Stimulated activated naive CD8-positive, alpha-beta T cell treated with anti-CD3 and anti-CD28 coated beads, Interleukin-15, Interleukin-2, amounts not matched to agents 100 U/mL and 50 U/mL, for 24 hours (primary cell): ENCODE data around the gene DBR1.

Experiments
- ATAC-seq: fragments of 150-1000 bp; cut with Tn5 transposase; one replicate; pipeline ENCODE4 v1.10.0; 2021
- DNase-seq: peaks from one replicate; pipeline ENCODE4 v3.0.0; 2021

The DBR1 gene, protein sequence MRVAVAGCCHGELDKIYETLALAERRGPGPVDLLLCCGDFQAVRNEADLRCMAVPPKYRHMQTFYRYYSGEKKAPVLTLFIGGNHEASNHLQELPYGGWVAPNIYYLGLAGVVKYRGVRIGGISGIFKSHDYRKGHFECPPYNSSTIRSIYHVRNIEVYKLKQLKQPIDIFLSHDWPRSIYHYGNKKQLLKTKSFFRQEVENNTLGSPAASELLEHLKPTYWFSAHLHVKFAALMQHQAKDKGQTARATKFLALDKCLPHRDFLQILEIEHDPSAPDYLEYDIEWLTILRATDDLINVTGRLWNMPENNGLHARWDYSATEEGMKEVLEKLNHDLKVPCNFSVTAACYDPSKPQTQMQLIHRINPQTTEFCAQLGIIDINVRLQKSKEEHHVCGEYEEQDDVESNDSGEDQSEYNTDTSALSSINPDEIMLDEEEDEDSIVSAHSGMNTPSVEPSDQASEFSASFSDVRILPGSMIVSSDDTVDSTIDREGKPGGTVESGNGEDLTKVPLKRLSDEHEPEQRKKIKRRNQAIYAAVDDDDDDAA

DNA sequence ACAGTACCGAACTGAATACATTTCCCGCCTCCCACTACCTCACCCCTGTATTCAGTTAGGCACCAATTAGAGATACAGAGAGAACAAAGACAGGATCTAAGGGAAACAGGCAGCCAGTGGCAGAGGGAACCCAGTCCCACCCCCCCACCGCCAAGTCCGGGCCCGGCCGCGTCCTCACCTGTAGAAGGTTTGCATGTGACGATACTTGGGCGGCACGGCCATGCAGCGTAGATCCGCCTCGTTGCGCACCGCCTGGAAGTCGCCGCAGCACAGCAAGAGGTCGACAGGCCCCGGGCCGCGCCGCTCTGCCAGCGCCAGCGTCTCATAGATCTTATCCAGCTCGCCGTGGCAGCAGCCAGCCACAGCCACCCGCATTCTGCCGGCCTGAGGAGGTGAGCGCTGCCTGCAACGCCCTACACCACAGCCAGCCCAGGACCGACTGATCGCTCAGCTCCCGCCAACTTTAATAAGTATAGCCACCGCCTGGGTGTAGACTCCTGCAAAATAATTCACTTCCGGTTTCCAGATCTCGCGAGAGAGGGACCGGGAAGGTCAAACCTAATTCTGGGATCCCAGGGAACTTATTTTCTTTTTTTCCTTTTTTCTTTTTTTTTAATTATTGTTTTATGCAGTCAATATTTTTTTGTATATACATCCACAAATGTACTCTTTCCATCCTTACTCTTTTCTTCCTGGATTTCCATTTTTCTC, at the start of gene DBR1:
Gene DBR1 (minus strand): TSS at position 501 of the 711 bp plus-strand sequence. CDS start 126 bp downstream, at position 375.
- peak; percentile 79 for DNase-seq
- peak; percentile 90 for ATAC-seq

DNA sequence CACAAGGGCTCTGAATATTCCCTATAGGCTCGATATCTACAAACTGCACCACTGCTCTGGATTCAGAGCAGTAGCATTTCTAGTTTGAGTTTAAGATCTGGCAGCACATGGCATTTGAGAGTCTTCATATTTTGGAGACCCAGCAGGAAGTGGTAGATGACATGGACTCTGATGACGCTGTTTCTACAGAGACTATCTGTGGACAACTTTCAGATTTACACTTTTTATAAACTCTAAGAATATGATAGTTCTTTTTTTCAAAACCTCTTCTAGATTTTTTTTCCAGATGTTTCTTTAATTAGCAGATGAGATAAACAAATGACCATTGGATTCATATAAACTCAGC, 48.2 kb upstream of the DBR1 start:
- ATAC-seq (peak; percentile 55), DNase-seq (no peak)

DNA sequence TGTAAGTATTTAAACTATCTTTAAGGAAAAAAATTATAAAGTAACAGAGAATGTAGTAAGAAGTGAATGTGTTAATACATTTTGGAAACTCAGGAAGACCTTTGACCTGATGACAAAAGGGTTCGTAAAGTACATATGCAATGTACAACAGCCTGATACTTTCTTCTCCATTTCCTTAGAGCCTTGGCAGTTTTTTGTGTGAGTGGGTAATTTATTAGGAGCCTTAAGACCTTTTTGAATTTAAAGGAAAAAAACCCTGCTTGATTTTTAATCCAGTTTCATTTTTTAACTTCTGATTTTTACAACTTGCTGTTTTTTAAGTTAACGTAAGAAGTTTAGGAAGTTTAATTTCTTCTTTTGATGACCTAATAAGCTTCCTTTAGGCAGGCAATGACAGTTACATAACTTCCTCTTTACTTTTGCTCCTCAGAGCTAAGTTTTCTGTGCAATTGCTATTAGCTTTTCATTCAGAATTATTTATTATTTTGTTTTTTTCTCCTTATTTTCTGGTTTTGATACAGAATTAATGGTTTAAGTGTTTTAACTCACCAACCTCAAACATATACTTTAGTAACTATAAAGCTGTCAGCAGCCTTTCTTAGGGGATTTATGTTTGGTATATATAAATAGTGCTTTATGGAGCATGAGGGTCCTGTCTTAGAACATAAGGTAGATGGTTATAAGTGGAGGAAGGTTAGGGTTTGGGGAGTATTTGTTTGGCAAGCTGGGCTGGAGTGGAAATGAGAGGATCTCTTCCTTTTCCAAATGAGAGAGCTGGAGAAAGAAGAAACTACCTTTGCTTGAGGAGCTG, 47.6 kb upstream of the DBR1 start:
- no peak for ATAC-seq
- DNase-seq = no peak

DNA sequence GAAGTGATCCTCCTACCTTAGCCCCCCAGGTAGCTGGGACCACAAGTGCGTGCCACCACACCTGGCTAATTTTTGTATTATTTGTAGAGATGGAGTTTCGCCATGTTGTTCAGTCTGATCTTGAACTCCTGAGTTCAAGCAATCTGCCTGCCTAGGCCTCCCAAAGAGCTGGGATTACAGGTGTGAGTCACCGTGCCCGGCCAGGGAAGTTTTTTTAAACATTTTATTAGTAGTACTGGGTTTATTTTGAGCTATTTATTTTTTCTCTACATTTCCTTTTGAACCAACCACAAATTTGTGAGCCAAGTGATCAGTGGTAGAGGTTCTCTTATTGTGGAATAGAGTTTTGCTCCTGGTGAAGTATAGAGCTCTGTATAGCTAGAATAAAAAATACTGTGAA, 46.1 kb upstream of the DBR1 start:
- no peak for DNase-seq
- ATAC-seq = no peak

DNA sequence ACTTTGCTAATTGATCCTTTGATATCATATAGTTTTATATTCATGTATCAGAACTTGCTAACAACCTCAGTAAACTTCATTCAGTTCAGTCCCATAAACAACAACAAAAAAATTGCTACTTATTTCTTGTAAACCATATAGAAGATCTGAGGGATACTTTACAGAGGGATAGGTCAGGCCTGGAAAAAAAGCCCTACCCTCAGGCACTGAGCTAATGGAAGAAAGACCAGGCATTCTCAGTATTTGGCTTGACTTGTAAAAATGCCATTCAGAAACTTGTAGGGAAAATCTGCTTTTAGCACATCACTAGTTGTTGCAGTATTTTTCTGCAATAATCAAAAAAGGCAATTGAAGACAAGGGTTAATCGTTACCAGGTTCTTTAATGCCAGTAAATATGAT, 45.5 kb upstream of the DBR1 start:
- DNase-seq (no peak), ATAC-seq (no peak)

DNA sequence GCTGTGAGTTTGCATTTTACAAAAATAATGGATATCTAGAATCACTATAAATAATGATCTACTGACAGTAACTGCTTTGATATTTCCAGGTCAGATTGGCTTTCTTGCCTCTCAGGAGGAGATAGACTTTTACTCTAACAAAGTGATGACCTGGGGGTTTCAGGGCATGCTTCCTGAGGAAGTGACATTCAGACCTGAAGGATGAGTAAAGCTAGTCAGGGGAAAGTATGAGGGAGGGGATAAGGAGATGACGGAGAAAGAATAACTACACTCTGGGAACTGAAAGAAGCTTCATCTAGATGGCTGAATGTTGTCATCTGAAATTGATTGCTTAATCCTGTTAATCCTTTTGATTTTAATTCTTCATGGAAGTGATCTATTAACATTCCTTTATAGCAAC, 44.5 kb upstream of the DBR1 start:
- no peak for DNase-seq
- peak; percentile 68 for ATAC-seq

DNA sequence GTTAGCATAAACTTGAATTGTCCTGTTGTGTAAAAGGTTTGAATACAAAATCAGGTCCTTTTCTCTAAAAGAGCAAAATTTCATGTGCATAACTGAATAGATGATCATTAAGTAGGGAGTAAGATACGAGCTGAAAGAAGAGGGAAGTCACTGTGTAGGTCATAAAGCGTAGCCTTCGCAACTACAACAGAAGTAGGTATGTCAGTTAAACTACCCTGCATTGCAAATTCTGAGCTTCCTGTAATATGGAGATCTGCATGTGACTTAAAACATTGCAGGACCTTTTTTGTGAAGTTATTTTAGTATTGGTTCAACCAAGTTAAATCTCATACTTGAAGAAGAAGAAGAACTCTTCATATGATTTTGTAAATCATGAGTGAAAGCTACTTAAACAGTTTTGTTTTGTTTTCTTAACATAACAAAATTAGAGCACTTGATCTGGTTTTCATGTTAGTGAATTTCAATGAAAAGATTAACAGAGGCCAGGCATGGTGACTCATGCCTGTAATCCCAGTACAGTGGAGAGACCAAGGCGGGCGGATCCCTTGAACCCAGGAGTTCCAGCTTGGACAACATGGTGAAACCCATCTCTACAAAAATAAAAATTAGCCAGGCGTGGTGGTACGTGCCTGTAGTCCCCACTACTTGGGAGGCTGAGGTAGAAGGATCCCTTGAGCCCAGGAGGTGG, 38.8 kb upstream of the DBR1 start:
- ATAC-seq (no peak), DNase-seq (no peak)

DNA sequence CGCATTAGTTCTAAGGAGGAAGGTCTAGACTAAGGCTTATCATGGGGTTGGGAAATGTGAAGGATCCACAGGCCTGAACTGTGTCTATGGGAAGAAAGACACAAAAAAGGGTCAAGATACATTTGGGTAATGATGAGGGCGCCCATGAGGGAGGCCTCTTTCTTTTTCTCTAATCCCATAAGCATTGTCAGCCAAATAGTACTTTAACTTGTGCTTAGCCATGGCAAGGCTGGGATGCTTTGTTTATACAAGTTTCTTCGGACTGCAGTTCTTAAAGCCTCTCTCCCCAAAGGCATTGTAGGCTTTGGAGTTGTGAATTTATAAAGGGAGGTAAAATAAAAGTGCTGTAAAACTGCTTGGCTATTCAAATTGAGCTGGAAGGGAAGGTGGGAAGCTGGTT, 35.8 kb upstream of the DBR1 start:
- no peak for DNase-seq
- ATAC-seq = no peak

DNA sequence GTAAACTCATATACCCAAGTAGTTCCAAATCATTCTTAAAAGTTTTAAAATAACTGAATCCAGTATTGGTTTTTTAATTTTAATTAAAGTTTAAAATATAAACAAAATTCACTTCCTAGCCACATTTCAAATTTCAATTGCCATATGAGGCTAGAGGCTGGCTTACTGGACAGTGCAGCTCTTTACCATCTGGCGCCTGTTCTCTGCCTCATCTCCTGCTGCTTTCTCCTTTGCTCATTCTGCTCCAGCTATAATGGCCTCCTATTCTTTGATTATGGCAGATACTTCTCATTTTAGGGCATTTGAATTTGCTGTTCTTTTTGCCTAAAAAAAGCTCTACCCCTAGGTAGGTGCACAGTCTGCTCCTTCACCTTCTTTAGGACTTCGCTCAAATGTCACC, 31.5 kb upstream of the DBR1 start:
- DNase-seq (no peak), ATAC-seq (no peak)

DNA sequence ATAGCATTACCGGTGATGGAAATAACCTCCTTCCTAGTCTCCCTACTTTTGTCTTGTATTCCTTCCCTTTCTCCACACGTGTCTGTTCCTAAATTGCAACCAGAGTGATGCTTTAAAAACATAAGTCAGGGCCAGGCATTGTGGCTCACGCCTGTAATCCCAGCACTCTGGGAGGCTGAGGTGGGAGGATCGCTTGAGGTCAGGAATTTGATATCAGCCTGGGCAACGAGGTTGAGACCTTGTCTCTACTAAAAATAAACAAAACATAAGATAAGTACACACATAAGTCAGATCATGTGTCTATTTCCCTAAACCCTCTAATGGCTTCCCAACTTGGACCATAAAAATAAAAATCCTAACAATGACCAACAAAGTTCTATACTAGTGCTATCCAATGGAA, 30.8 kb upstream of the DBR1 start:
- no peak for DNase-seq
- no peak for ATAC-seq

DNA sequence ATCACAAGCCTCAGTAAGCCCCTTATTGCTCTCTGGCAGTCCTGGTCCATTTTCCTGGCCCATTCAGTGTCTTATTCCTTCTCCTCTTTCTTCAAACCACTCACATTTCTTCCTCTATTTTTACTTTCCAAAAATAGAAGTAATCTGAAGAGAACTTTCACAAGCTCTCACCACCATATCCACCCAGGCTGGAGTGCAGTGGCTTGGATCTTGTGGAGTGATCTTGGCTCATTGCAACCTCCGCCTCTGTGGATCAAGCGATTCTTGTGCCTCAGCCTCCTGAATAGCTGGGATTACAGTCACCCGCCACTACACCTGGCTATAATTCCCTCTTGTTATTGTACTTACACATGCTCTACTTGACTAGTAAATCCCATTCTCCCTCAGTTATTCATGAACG, 29.2 kb upstream of the DBR1 start:
- DNase-seq (no peak), ATAC-seq (no peak)

DNA sequence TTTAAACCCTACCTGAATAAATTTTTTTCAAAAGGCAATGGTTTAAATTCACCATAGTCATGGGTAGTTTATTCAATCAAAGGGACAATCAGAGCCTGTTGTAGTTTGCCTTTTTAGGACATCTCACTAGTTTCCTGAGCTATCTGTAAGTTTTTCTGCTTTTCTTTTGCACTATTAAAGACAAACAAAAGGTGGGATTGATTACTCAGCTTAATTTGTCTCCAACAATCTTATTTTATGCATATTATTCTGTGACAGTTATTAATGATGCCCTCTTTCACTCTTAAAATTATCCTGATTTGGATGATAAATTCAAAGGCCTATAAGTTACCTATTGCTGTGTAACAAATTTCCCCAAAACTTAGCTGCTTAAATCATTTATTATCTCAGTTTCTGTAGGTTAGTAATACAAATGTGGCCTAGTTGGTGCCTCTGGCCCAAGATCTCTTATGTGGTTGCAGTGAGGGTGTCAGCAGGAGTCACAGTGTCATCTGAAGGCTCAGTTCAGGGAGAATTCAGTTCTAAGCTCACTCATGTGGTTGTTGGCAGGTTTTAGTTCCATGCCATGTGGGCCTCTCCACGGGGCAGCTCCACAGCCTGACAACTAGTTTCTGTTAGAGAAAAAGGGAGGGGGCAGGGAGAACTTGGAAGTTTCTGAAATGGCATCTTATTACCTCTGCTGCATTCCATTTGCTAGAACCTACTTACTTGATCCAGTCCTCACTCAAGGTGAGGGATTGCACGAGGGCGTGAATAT, 28.4 kb upstream of the DBR1 start:
- no peak for DNase-seq
- peak; percentile 49 for ATAC-seq

DNA sequence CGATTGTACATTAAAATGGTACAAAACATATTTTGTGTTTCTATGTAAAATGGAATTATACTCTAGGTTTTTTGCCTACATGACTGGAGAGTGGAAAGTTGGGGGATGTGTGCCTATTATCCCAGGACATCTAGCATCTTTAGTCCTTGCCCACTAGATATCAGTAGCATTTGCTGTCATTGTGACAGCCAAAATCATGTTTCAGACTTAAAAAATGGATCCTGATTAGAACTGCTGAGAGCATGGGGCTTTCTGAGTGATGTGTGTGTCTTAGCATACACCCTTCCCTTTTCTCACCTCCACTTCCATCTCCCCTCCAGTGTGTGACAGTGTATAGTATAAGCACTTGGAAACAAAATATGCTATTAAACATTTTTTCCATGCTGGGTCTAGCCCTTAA, 25.7 kb upstream of the DBR1 start:
- no peak for DNase-seq
- ATAC-seq = no peak

DNA sequence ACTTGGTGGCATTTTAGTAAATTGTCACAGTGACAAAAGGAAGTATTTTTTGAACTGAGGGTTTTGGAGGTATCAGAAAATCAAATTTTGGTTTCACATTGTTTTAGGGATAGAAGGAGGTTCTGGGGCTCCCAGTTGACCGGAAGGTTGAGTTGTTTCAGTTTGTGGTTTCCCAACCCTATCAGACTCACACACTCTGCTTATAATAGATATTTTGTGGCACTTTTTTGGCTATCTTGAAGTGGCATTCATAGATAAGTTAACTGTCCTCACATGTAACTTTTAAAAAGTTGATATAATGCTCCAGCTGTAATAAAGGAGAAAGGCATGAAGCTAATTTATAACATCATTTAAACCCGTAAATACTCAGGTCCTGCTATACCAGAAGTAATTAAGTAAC, 25.1 kb upstream of the DBR1 start:
- no peak for ATAC-seq
- no peak for DNase-seq

DNA sequence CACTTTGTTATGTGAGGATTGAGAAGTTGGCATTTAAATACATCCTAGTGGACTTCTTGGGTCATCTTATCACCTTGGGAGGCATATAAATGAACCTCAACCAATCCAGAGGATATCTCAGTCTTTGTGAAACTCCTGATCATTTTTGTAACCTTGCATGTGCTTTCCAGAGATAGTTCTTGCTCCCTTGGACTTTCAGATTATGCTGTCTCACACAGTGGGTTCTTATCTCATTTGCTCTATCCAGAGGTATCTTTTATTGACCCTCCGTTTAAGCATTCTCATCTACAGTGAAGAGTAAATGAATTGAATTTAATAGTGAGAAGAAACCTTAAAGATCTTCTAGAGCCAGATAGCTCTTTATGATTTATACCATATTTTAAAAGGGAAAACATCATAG, 22.8 kb upstream of the DBR1 start:
- DNase-seq (no peak), ATAC-seq (no peak)

DNA sequence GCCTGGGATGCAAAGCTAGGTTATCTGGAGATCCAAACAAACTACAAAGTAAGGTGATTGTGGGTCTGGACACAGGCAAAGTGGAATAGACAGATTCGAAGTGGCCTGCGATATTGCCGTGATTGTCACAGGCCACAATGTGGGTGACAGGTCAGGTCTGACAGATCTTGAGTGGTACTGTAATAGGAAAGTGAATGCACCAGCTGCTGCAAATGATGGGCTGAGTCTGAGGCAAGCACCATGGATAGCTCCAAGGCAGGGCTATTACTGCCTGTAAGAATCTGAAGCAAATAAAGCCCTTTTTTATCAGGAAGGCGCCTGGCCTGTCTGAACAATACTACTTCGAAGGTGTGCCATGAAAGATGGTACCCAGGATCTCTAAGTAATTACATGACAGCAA, 22.3 kb upstream of the DBR1 start:
- ATAC-seq (no peak), DNase-seq (no peak)

DNA sequence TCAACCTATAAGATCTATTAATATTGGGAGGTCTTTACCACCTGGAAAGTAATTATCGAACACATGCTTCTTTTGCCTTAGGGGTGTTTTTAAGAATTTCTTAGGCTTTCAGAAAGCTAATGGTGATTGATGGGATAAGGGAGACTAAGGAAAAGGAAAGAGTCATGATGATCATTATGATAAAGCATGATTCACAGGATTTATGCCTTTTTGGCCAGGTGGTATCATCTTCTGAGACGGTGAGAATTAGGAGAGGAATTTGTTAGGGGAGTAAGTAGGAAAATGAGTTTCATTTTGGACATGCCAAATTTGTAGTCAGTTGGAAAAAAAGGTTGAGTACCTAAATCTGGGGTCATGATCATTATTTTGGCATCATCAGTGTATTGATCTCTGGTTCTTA, 21.3 kb upstream of the DBR1 start:
- no peak for ATAC-seq
- DNase-seq = no peak

DNA sequence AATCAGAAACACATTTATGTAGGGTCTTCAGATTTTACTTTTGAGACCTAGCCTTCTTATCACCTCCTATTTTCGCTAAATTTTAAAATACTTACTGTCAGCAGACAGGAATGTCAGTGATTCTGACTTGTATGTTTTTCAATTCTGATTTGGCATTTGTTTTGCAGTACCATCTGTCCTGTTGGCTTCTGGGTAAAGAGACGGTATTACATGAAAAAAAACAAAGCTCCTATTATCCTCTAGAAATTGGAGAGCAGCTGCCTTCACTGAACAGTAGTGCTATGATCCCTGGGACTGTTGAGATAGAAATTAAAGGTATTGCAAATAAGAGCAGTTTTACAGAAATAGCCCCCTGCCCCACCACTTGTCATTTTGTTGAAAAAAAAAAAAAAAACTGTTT, 20.8 kb upstream of the DBR1 start:
- no peak for ATAC-seq
- no peak for DNase-seq

DNA sequence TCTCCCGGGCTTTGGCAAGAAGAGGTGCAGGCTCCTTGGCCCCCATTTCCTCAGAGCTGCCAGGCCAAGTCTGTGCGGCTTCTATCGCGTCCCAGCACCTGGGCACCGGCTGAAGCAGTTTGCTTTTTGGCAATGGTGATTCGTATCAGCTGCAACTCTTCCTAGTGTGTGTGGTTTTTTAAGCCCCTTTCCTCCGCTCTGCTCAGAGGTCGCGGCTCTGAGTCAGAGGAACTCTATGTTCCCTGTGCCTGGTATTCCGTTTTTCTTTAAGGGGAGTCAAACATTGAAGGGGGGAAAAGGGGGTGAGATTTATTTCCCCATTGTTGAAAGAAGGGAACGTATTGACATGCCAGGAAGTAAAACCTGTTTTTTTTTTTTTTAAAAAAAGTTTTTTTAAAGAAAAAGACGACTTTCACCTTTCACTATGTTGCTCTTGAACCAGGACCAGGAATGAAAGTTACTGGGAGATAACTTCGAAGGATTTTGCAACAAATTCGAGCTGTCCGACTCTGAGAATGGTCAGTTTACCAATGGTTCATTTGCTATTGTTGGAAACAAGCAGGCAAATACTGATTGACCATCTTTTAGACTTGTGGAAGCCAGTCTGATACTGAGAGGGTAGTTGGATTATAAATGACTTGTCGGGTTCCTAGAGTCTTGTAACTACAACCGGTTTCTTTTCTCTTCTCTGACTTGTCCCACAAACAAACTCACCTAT, 13.5 kb upstream of the DBR1 start:
- ATAC-seq (peak; percentile 26), DNase-seq (no peak)

DNA sequence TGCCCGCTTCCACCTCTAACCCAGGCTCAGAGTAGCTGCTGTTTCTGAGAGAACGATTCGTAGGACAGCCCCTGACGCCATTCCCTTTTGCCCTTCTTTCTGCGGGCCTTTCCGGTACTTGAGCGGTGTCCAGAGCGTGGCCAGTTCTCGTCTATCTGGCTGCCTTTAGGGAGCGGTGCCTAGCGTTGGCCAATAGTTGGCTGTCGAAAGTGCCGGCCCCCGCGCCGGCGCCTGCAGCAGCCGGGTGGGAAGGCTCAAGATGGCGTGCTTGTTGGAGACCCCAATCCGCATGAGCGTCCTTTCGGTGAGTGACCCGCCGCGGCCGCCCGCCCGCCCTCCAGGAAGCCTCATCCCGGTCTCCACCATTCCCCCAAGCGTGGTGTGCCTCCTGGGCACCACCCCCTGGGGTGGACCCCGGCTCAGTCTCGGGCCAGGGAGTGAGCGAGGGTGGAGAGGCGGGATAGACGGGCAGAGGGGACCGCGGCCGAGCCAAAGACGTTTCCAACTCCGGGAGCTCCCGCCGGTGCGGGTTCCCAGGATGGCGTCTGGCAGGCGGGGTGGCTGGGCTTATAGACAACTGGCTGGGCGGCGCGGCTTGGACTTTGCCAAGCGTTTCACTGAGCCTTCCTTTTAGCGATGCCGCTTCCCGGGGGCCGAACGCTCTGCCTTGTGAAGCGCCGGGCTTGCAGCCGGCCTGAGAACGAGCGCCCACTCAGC, 12.7 kb upstream of the DBR1 start, which contains the start of gene ARMC8:
Gene ARMC8 (plus strand): TSS at position 6 of the 717 bp plus-strand sequence. CDS start 254 bp downstream, at position 260.
- ATAC-seq (peak; percentile 70), DNase-seq (no peak)
